Frontal cortex (tissue), 1 donor: ENCODE results near the gene DNAJB11. TPM values are rescaled to one million over a fixed set of nuclear protein-coding genes. Genes with fewer than 3 reads are reported as not detected.

Source experiments
- small RNA-seq: library from RNA; depleted of rRNA; stranded (forward); fragments of <200 nt; gene quantifications from one replicate; pipeline ENCODE3, GENCODE V24; 2014
- total RNA-seq: library from RNA; depleted of rRNA; stranded (reverse); fragments of >200 nt; gene quantifications from one replicate; pipeline ENCODE4 v1.2.3, GENCODE V29; 2014

DNAJB11 gene
- total RNA-seq, 1 donor from 2014 or later = 31.4 TPM

Small RNAs within 50 kb of the gene (small RNA-seq; reads per million reads assigned to genes)
- not detected for gene RF00017

Other genes starting within 250 kb of the DNAJB11 start
- 7.3 TPM for gene DGKG, start 208.5 kb upstream of the DNAJB11 start, total RNA-seq
- 1.6 TPM for gene CRYGS, start 26.3 kb upstream of the DNAJB11 start, total RNA-seq
- gene TBCCD1, start 3.4 kb upstream of the DNAJB11 start, total RNA-seq = 32.2 TPM
- not detected for gene AHSG, start 42.3 kb downstream of the DNAJB11 start, total RNA-seq
- gene FETUB, start 69.7 kb downstream of the DNAJB11 start, total RNA-seq = not detected
- gene HRG, start 95.3 kb downstream of the DNAJB11 start, total RNA-seq = not detected
- gene KNG1, start 146.6 kb downstream of the DNAJB11 start, total RNA-seq = not detected
- 1,507 TPM for gene EIF4A2, start 212.9 kb downstream of the DNAJB11 start, total RNA-seq
- 22.8 TPM for gene RFC4, start 235.8 kb downstream of the DNAJB11 start, total RNA-seq